HepG2 (cell line): ENCODE results near the gene KDM3B. TPM values are rescaled to one million over a fixed set of nuclear protein-coding genes. Genes with fewer than 3 reads are reported as not detected.
"Not testable (repeated sequence)": the region's sequence is repeated elsewhere in the genome, so short reads cannot be mapped to it uniquely, and the experiment has no call there.

Source experiments
- ATAC-seq: fragments of 200-7000 bp; cut with Tn5 transposase; 3 replicates; pipeline ENCODE4 v1.9.1; 2020; ENCODE audit warnings: mild to moderate bottlenecking, moderate library complexity
- BruUV-seq: library from RNA; stranded (reverse); fragments of 400-500 nt; replicated peaks from 2 replicates; lab custom pipeline; 2021; lab: Mats Ljungman, UMichigan
- CTCF ChIA-PET: fragments of 300-600 bp; formaldehyde crosslinking; extraction: SDS; loops from one replicate; lab custom pipeline; 2021; ENCODE audit warnings: low total read pairs, inconsistent platforms, low intra/inter-chr PET ratio; lab: Yijun Ruan, JAX
- POLR2A ChIA-PET: fragments of 350-600 bp; sonication (Branson Sonifier 250); formaldehyde crosslinking; loops from one replicate; lab custom pipeline; 2020; ENCODE audit warnings: antibody characterized with exemption, inconsistent platforms; lab: Yijun Ruan, JAX
- DNase-seq: peaks from one replicate; pipeline ENCODE4 v3.0.0-alpha.2; 2015; ENCODE audit warnings: low spot score
- FAIRE-seq: peaks from 3 replicates; lab custom pipeline; 2011; peaks lifted over from hg19 to GRCh38; lab: Jason Lieb, UNC
- H2AFZ ChIP-seq: one replicate; pipeline ENCODE4 v1.6.1; 2011; ENCODE audit warnings: low read length, inconsistent platforms
- H3K27ac ChIP-seq: fragments of 300-600 bp; 3 replicates; pipeline ENCODE4 v1.8.0; 2011; ENCODE audit warnings: mixed run types, mild to moderate bottlenecking, mixed read lengths, low read length, inconsistent platforms; ENCODE audit not compliant: insufficient read depth; ENCODE audit errors: extremely low read length
- H3K27me3 ChIP-seq, 2 experiments: fragments of 200-600 bp in 1 of 2; 2 replicates in 1 of 2; 3 replicates in 1 of 2; pipeline versions ENCODE4 v1.6.0 to v1.8.0; 2011; ENCODE audit warnings: low read length in 2 of 2, mild to moderate bottlenecking in 2 of 2, moderate library complexity in 2 of 2, inconsistent platforms in 1 of 2; ENCODE audit not compliant: insufficient read depth in 2 of 2, control insufficient read depth in 1 of 2
- H3K36me3 ChIP-seq, 2 experiments: fragments of 200-600 bp in 1 of 2; replicated peaks in 1 of 2; 2 replicates in 1 of 2; 3 replicates in 1 of 2; pipeline versions ENCODE4 v1.5.1 to v1.8.0; 2011; ENCODE audit warnings: low read length in 2 of 2, inconsistent platforms in 1 of 2; ENCODE audit not compliant: insufficient read depth in 2 of 2, control insufficient read depth in 1 of 2
- H3K4me1 ChIP-seq: 2 replicates; pipeline ENCODE4 v1.5.1; 2012; ENCODE audit warnings: low read length, inconsistent platforms; ENCODE audit not compliant: insufficient read depth
- H3K4me2 ChIP-seq: 2 replicates; pipeline ENCODE4 v1.6.0; 2011; ENCODE audit warnings: low read depth, low read length, inconsistent platforms
- H3K4me3 ChIP-seq, 3 experiments: fragments of 200-600 bp in 1 of 3; sonication (generic), shearing (Covaris generic) in 1 of 3; replicated peaks in 1 of 3; 2 replicates each; pipeline ENCODE4 v1.5.1; 2011 to 2016; ENCODE audit warnings: low read length in 3 of 3, inconsistent platforms in 2 of 3, low read depth in 2 of 3, mild to moderate bottlenecking in 2 of 3, control low read depth in 1 of 3, mixed read lengths in 1 of 3; ENCODE audit not compliant: insufficient read depth in 1 of 3
- H3K79me2 ChIP-seq: one replicate; pipeline ENCODE4 v1.6.1; 2011; ENCODE audit warnings: low read length, inconsistent platforms; ENCODE audit not compliant: insufficient read depth
- H3K9ac ChIP-seq: 2 replicates; pipeline ENCODE4 v1.6.0; 2011; ENCODE audit warnings: mild to moderate bottlenecking, low read depth, low read length, inconsistent platforms; ENCODE audit not compliant: insufficient read depth
- H3K9me3 ChIP-seq: 2 replicates; pipeline ENCODE4 v1.5.1; 2012; ENCODE audit warnings: mild to moderate bottlenecking, low read length
- H4K20me1 ChIP-seq: 2 replicates; pipeline ENCODE4 v1.6.0; 2011; ENCODE audit warnings: inconsistent platforms, mild to moderate bottlenecking, low read length, moderate library complexity; ENCODE audit not compliant: insufficient read depth
- HNRNPK ChIP-seq: fragments of 200-400 bp; formaldehyde crosslinking; IDR thresholded peaks from 2 replicates; pipeline ENCODE4 v1.6.1; 2018; ENCODE audit warnings: low read length, low read depth, moderate library complexity, mild to moderate bottlenecking; ENCODE audit not compliant: poor library complexity, severe bottlenecking
- PCBP1 ChIP-seq: fragments of 200-400 bp; formaldehyde crosslinking; IDR thresholded peaks from 2 replicates; pipeline ENCODE4 v1.6.1; 2017; ENCODE audit warnings: mild to moderate bottlenecking, low read depth, low read length, borderline replicate concordance
- TBX3 ChIP-seq: fragments of 450-650 bp; IDR thresholded peaks from 2 replicates; pipeline ENCODE4 v1.6.1; 2017; ENCODE audit warnings: antibody characterized with exemption, mild to moderate bottlenecking, inconsistent platforms, borderline replicate concordance
- ZNF615 ChIP-seq: sonication (generic); formaldehyde crosslinking; IDR thresholded peaks from 2 replicates; pipeline ENCODE4 v1.5.0; 2020; ENCODE audit warnings: mild to moderate bottlenecking, missing genetic modification reagents, borderline replicate concordance
- ZNF660 ChIP-seq: sonication (generic); formaldehyde crosslinking; IDR thresholded peaks from 2 replicates; pipeline ENCODE4 v1.5.1; 2020; ENCODE audit warnings: mild to moderate bottlenecking, low read depth, missing genetic modification reagents, borderline replicate concordance
- WGBS: methylation state at CpG from one replicate; pipeline ENCODE4 v1.1.6; 2017; ENCODE audit warnings: low lambda C conversion rate; 5-methylcytosine and 5-hydroxymethylcytosine counted together
- in situ Hi-C: cut with HindIII; loops from 2 replicates; pipeline ENCODE4 v1.10.0; 2017; ENCODE audit warnings: low pct_unique_long_range_greater_than_20kb; ENCODE audit not compliant: extremely low pct_ligation_motif_present
- intact Hi-C: fragments of 100-400 bp; cut with micrococcal nuclease; formaldehyde crosslinking; loops from one replicate; pipeline ENCODE4 v1.10.0; 2022; ENCODE audit not compliant: unreplicated experiment
- polyA plus RNA-seq, 8 experiments: library from polyadenylated mRNA; depleted of rRNA in 3 of 8; stranded (reverse) in 7 of 8; unstranded in 1 of 8; fragments of >200 nt; fragmentation: Illumina TruSeq in 4 of 8; extraction: Trizol in 4 of 8; gene quantifications; 2 replicates each; pipeline versions ENCODE4 v1.2.1 to v1.2.3, GENCODE V29; 2011 to 2016; ENCODE audit warnings: low read depth in 4 of 8, missing spikeins in 1 of 8, mixed read lengths in 1 of 8; ENCODE audit not compliant: insufficient read depth in 1 of 8
- total RNA-seq, 5 experiments: library from RNA; depleted of rRNA; stranded (reverse); fragments of >200 nt; fragmentation: Illumina TruSeq; extraction: Trizol; gene quantifications; 2 replicates each; pipeline ENCODE4 v1.2.3, GENCODE V29; 2016; ENCODE audit warnings: low read depth in 1 of 5
- TF ChIP-seq, protein P1 (sequence below): IDR thresholded peaks from 2 replicates; pipeline ENCODE4 v1.6.1; 2018; ENCODE audit warnings: missing genetic modification reagents

The KDM3B gene
- total and polyA plus RNA-seq, 2 of the 13 experiments (the other 11 are each of a cell fraction or from before 2014, with no cell fraction given): 19.7 to 34.3 TPM

DNA sequence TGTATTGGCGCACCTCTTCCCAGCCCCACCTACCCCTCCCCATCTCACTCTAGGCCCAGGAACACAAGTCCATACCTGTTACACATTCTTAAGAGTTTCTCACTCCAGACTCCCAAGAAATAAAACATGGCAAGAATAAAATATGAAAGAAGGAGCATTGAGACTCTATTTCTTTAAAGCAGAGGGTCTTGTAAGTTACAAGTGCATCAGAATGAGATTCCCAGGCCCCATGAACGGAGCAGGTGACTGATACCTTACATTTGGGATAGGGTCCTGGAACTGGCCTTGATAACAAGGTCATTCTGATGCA is 118.5 kb downstream of the KDM3B start (continued):
- TF ChIP-seq ZNF660 (CRISPR knock-in tag) (no peak), PCBP1 (no peak), TBX3 (no peak)
- TF ChIP-seq, protein P1, sequence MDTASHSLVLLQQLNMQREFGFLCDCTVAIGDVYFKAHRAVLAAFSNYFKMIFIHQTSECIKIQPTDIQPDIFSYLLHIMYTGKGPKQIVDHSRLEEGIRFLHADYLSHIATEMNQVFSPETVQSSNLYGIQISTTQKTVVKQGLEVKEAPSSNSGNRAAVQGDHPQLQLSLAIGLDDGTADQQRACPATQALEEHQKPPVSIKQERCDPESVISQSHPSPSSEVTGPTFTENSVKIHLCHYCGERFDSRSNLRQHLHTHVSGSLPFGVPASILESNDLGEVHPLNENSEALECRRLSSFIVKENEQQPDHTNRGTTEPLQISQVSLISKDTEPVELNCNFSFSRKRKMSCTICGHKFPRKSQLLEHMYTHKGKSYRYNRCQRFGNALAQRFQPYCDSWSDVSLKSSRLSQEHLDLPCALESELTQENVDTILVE (CRISPR knock-in tag): no peak

DNA sequence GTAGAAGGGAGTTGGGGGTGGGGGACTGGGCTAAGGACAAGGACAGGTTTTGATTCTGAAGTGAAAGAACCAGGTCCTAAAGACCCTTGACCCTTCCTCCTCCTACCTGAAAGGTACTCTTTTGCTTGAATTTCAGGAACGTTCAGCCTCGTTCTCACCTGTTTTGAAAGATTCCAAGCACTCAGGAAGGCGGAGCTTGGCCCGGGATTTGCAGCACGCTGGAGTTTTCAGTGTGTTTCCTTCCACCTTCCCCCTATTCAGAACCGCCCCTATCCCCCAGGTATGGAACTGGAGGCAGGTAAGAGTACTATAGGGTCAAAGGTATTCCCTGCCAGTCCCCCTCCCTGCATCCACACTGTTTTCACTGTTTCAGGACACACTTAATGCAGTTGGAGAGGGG is 119.9 kb downstream of the KDM3B start:
- no peak overlapping the region for H3K9ac ChIP-seq
- no TSS peak for BruUV-seq
- peak; percentile 15; the same call in 2 of the 3 replicates for ATAC-seq
- whole genome bisulfite sequencing: 5% methylated on average over 6 of the region's 6 CpGs
- intact Hi-C loops (no loop called here), in situ Hi-C loops (no loop called here)
- peak overlapping the region; percentile 71 for H2AFZ ChIP-seq
- H4K20me1 ChIP-seq: peaks cover 3% of the 10 kb centered on the region; the same call in 1 of the 2 replicates
- peak overlapping the region; percentile 81 for H3K4me2 ChIP-seq
- TF ChIP-seq HNRNPK (peak; percentile 26), ZNF615 (CRISPR knock-in tag) (no peak)
- TF ChIP-seq, all 625 proteins: peak for 1
- H3K36me3 ChIP-seq: peaks cover 0 to 3% of the 10 kb centered on the region in 2 experiments; a peak in 1 of 5 replicates
- ChIA-PET POLR2A (interaction anchor here (1.1 kb wide), 1 partner anchor 20 kb away, joined by 3 read pairs; no protein-coding TSS in a partner anchor), CTCF (no interaction called here)
- no peak overlapping the region for H3K27ac ChIP-seq
- no peak for FAIRE-seq
- DNase-seq: no peak
- H3K4me1 ChIP-seq: peaks cover 53% of the 10 kb centered on the region
- H3K79me2 ChIP-seq: peaks cover 3% of the 10 kb centered on the region
- peaks cover 0 to 2% of the 10 kb centered on the region in 2 experiments; a peak in 1 of 5 replicates for H3K27me3 ChIP-seq
- H3K4me3 ChIP-seq: peak overlapping the region in 2 of 3 experiments; percentile 29 to 44; a peak in 2 of 6 replicates
- no peaks in the 10 kb centered on the region for H3K9me3 ChIP-seq

DNA sequence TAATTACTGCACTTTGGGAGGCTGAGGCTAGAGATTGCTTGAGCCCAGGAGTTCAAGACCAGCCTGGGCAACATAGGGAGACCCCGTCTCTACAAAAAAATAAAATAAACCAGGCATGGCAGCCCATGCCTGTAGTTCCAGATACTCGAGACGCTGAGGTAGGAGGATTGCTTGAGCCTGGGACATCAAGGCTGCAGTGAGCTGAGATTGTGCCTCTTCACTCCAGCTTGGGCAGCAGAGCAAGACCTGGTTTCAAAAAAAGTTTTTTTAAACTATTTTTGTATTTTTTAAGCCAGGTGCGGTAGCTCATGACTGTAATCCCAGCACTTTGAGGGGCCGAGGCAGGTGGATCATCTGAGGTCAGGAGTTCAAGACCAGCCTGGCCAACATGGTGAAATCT is 120.7 kb downstream of the KDM3B start:
- WGBS: 38% methylated on average over 5 of the region's 5 CpGs
- peaks cover 50% of the 10 kb centered on the region for H3K4me1 ChIP-seq
- POLR2A ChIA-PET, in situ Hi-C loops, H4K20me1 ChIP-seq, H3K4me3 ChIP-seq, FAIRE-seq, H3K4me2 ChIP-seq, ATAC-seq, H3K36me3 ChIP-seq, H3K27ac ChIP-seq, H3K9ac ChIP-seq, H3K9me3 ChIP-seq, DNase-seq, CTCF ChIA-PET, H3K27me3 ChIP-seq, intact Hi-C loops, BruUV-seq, H2AFZ ChIP-seq, H3K79me2 ChIP-seq: not testable (repeated sequence)
